Adrenal gland (tissue), 5 donors: ENCODE measurements around the gene RPL38.

Experiments
- POLR2A ChIP-seq, 2 donors: fragments of 450-650 bp; IDR thresholded peaks; one replicate each; pipeline ENCODE4 v1.6.1; 2017; ENCODE audit warnings: antibody characterized with exemption in 2 of 2, mild to moderate bottlenecking in 2 of 2, moderate library complexity in 1 of 2
- TF ChIP-seq, protein P1 (sequence below), 6 experiments: fragments of 450-650 bp in 4 of 6; fragments of 200-600 bp in 2 of 6; sonication (generic) in 1 of 6; IDR thresholded peaks; 1 replicate in 5 of 6; 2 replicates in 1 of 6; pipeline versions ENCODE4 v1.5.1 to v1.8.0; 2016 to 2021; ENCODE audit warnings: antibody characterized with exemption in 6 of 6, mild to moderate bottlenecking in 2 of 6, moderate library complexity in 1 of 6
- donor health status: DM: no; HTN: no; CAD: no.

DNA sequence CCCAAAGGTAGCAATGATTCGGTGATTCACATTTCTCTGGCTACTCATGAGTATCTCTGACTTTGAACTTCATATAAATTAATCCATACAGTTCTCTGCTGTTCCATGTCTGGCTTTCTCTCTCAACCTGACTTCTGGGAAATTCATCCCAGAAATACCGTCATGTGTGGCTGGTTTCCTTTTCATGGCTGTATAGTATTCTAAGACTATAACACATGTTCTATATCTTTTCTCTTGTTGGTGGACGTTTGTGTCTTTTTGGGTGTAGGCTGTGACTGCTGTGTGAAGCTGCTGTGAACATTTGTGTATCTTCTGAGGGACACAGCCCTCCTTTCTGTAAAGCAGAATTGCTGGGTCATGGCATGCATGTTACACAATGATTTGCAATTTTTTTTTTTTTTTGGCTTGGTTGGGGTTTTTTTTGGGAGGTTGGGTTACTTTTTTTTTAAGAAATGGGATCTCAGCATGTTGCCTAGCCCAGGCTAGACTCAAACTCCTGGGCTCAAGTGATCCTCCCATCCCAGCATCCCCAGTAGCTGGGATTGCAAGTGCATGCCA is 16.2 kb downstream of the RPL38 start:
- TF ChIP-seq, protein P1, sequence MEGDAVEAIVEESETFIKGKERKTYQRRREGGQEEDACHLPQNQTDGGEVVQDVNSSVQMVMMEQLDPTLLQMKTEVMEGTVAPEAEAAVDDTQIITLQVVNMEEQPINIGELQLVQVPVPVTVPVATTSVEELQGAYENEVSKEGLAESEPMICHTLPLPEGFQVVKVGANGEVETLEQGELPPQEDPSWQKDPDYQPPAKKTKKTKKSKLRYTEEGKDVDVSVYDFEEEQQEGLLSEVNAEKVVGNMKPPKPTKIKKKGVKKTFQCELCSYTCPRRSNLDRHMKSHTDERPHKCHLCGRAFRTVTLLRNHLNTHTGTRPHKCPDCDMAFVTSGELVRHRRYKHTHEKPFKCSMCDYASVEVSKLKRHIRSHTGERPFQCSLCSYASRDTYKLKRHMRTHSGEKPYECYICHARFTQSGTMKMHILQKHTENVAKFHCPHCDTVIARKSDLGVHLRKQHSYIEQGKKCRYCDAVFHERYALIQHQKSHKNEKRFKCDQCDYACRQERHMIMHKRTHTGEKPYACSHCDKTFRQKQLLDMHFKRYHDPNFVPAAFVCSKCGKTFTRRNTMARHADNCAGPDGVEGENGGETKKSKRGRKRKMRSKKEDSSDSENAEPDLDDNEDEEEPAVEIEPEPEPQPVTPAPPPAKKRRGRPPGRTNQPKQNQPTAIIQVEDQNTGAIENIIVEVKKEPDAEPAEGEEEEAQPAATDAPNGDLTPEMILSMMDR (IDR thresholded peaks at IDR 0.05) = no peak
- no peak for TF ChIP-seq POLR2A (IDR thresholded peaks at IDR 0.05)
